ENCODE measurements around the gene KATNAL2.

KATNAL2 gene

GRCh38 chr18:47121146-47121545 is 203.7 kb downstream of the KATNAL2 start:
- Histone ChIP-seq H3K27me3 (replicated peaks; ENCODE audit: control insufficient read depth, insufficient read depth, low read length) (no peaks in the 10 kb centered on the region), H3K4me3 (replicated peaks; ENCODE audit: low read depth, low read length) (no peak overlapping the region), H3K36me3 (ENCODE audit: control insufficient read depth, insufficient read depth, low read length) (no peaks in the 10 kb centered on the region; the same call in 1 of the 2 replicates)
- TF ChIP-seq CTCF (IDR thresholded peaks at IDR 0.05; ENCODE audit: insufficient read depth, low read length, poor library complexity, severe bottlenecking): no peak
- no peak for DNase-seq (ENCODE audit: extremely low read depth, insufficient read length)

- no peak overlapping the region for H3K4me3 ChIP-seq (replicated peaks; ENCODE audit: low read depth, low read length)
- H3K27me3 ChIP-seq (replicated peaks; ENCODE audit: control insufficient read depth, insufficient read depth, low read length): no peaks in the 10 kb centered on the region
- no peak for DNase-seq (ENCODE audit: extremely low read depth, insufficient read length)
- TF ChIP-seq CTCF (IDR thresholded peaks at IDR 0.05; ENCODE audit: insufficient read depth, low read length, poor library complexity, severe bottlenecking): no peak
- H3K36me3 ChIP-seq (ENCODE audit: control insufficient read depth, insufficient read depth, low read length): peaks cover 4% of the 10 kb centered on the region; the same call in 1 of the 2 replicates
These were observed 223.9 kb downstream of the KATNAL2 start for GRCh38 chr18:47141289-47141688.

GRCh38 chr18:47143153-47143552 is 225.8 kb downstream of the KATNAL2 start:
- DNase-seq (ENCODE audit: extremely low read depth, insufficient read length): no peak
- no peak for TF ChIP-seq CTCF (IDR thresholded peaks at IDR 0.05; ENCODE audit: insufficient read depth, low read length, poor library complexity, severe bottlenecking)
- Histone ChIP-seq H3K4me3 (replicated peaks; ENCODE audit: low read depth, low read length) (no peak overlapping the region), H3K36me3 (ENCODE audit: control insufficient read depth, insufficient read depth, low read length) (no peaks in the 10 kb centered on the region), H3K27me3 (replicated peaks; ENCODE audit: control insufficient read depth, insufficient read depth, low read length) (no peaks in the 10 kb centered on the region)

GRCh38 chr18:47143899-47144485 is 226.6 kb downstream of the KATNAL2 start:
- no peaks in the 10 kb centered on the region for H3K36me3 ChIP-seq (ENCODE audit: control insufficient read depth, insufficient read depth, low read length)
- no peak for DNase-seq (ENCODE audit: extremely low read depth, insufficient read length)
- H3K27me3 ChIP-seq (replicated peaks; ENCODE audit: control insufficient read depth, insufficient read depth, low read length): no peaks in the 10 kb centered on the region
- H3K4me3 ChIP-seq (replicated peaks; ENCODE audit: low read depth, low read length): no peak overlapping the region
- no peak for TF ChIP-seq CTCF (IDR thresholded peaks at IDR 0.05; ENCODE audit: insufficient read depth, low read length, poor library complexity, severe bottlenecking)

- no peak for TF ChIP-seq CTCF (IDR thresholded peaks at IDR 0.05; ENCODE audit: insufficient read depth, low read length, poor library complexity, severe bottlenecking)
- Histone ChIP-seq H3K4me3 (replicated peaks; ENCODE audit: low read depth, low read length) (no peak overlapping the region), H3K27me3 (replicated peaks; ENCODE audit: control insufficient read depth, insufficient read depth, low read length) (no peaks in the 10 kb centered on the region), H3K36me3 (ENCODE audit: control insufficient read depth, insufficient read depth, low read length) (no peaks in the 10 kb centered on the region)
- DNase-seq (ENCODE audit: extremely low read depth, insufficient read length): no peak
These were observed 228.8 kb downstream of the KATNAL2 start for GRCh38 chr18:47146206-47146605.
